22Rv1 (cell line): ENCODE data around the gene NCOA1.
A peak's percentile ranks its signal among the peaks of the same experiment; 100 is the strongest.

ENCODE experiments used
- H3K27ac ChIP-seq: fragments of 450-650 bp; 2 replicates; pipeline ENCODE4 v1.5.1; 2017
- CTCF ChIP-seq: fragments of 450-650 bp; IDR thresholded peaks from 2 replicates; pipeline ENCODE4 v1.5.1; 2017; ENCODE audit warnings: mild to moderate bottlenecking
- ZFX ChIP-seq: fragments of 450-650 bp; IDR thresholded peaks from 2 replicates; pipeline ENCODE4 v1.6.1; 2017; ENCODE audit warnings: antibody characterized with exemption, borderline replicate concordance

Gene NCOA1

GRCh38 chr2:24806661-24807036 lies 315.6 kb downstream of the NCOA1 start:
- TF ChIP-seq CTCF (no peak), ZFX (no peak)
- peak overlapping the region; percentile 56 for H3K27ac ChIP-seq

GRCh38 chr2:24809316-24810007 lies 318.4 kb downstream of the NCOA1 start:
- H3K27ac ChIP-seq, result no peak overlapping the region
- TF ChIP-seq CTCF (no peak), ZFX (no peak)

GRCh38 chr2:24813691-24814137 lies 322.7 kb downstream of the NCOA1 start:
- H3K27ac ChIP-seq, result no peak overlapping the region
- TF ChIP-seq CTCF (no peak), ZFX (no peak)

DNA sequence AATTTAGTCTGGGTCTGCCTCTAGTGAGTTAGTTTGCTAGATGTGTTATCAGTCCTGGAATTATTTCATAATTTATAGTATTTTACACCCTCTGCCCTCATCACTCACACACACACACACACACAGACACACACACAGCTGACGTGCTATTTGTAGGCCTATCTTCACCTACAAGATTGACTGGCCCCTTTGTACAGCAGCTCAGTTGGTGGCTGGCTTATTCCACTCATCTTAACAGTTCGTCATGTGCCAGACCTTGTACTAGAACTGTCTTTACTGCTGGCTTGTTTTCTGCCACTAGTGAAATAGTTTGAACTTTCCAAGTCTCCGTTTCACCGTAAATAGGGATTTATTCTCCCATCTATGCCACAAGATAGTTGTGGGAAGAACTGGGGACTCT lies 323.5 kb downstream of the NCOA1 start:
- no peak overlapping the region for H3K27ac ChIP-seq

DNA sequence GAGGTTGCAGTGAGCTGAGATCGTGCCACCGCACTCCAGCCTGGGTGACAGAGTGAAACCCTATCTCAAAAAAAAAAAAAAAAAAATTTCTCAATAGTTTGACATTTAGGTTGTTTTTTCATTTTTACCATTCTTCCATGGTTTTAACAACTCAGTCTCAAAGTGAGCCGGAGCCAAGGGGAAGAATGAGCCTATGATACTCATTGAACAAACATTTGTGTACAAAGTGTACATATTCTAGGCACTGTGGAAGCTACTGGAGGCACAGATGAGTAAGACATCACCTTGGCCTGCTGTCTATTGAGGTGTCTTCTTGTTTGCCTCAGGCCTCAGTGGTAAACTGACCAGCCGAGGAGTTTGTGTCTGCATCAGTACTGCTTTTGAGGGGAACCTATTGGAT lies 324.1 kb downstream of the NCOA1 start:
- TF ChIP-seq CTCF, result no peak
- TF ChIP-seq ZFX, result no peak
- H3K27ac ChIP-seq, result no peak overlapping the region

More for the DNA sequence above, 323.5 kb downstream of the NCOA1 start:
- no peak for TF ChIP-seq CTCF
- no peak for TF ChIP-seq ZFX

DNA sequence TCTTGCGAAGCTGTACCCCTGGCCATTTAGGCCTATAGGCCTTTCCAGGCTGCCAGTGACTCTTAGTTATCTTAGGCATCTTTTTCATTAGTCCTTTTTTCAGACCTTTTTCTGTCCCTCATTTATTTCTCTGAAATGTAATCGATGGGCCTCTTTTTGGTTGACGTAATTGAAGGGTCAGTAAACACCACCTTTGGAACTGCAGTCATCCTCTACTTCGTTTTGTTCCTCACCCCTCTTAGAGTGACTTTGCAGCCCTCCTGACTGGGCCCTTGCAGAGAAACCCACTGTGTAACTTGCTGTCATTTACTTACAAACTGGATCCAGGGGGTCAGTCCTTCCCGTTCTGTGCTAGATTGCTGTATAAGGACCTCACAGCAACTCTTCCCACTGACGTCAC lies 325.4 kb downstream of the NCOA1 start:
- TF ChIP-seq CTCF, result no peak
- TF ChIP-seq ZFX, result no peak
- no peak overlapping the region for H3K27ac ChIP-seq

- no peak overlapping the region for H3K27ac ChIP-seq
- no peak for TF ChIP-seq ZFX
Measured at GRCh38 chr2:24816884-24817283, 325.8 kb downstream of the NCOA1 start.
